HG02763 (cell line): ENCODE results near the gene GUK1.

Experiments
- ATAC-seq: cut with Tn5 transposase; IDR thresholded peaks from one replicate; pipeline ENCODE4 v1.9.1; 2021; ENCODE audit warnings: mild to moderate bottlenecking, moderate library complexity; ENCODE audit not compliant: unreplicated experiment

GUK1 gene

GRCh38 chr1:228139931-228140723, at the start of gene GUK1:
Gene GUK1 (plus strand): TSS chr1:228140279. CDS start chr1:228140303, 24 bp downstream.
- ATAC-seq: peak; percentile 90

GRCh38 chr1:228090613-228091081, 49.4 kb upstream of the GUK1 start:
- ATAC-seq: no peak

- no peak for ATAC-seq
These were observed 49.0 kb upstream of the GUK1 start for GRCh38 chr1:228091084-228091483.

- ATAC-seq: no peak
These were observed 47.6 kb upstream of the GUK1 start for GRCh38 chr1:228092342-228093049.

GRCh38 chr1:228093050-228093906, 46.8 kb upstream of the GUK1 start:
- no peak for ATAC-seq

- ATAC-seq: no peak
These were observed 45.6 kb upstream of the GUK1 start for GRCh38 chr1:228094432-228095016.

- no peak for ATAC-seq
These were observed 44.9 kb upstream of the GUK1 start for GRCh38 chr1:228095161-228095560.

- no peak for ATAC-seq
These were observed 44.1 kb upstream of the GUK1 start for GRCh38 chr1:228095938-228096337.

GRCh38 chr1:228096416-228097332, 43.4 kb upstream of the GUK1 start:
- no peak for ATAC-seq

- ATAC-seq: no peak
These were observed 42.6 kb upstream of the GUK1 start for GRCh38 chr1:228097333-228098081.

GRCh38 chr1:228098323-228098931, 41.7 kb upstream of the GUK1 start:
- ATAC-seq: no peak

GRCh38 chr1:228099331-228099732, 40.7 kb upstream of the GUK1 start:
- no peak for ATAC-seq

GRCh38 chr1:228100822-228101613, 39.1 kb upstream of the GUK1 start:
- no peak for ATAC-seq

GRCh38 chr1:228101614-228101993, 38.5 kb upstream of the GUK1 start:
- ATAC-seq: no peak

- peak; percentile 16 for ATAC-seq
These were observed 37.9 kb upstream of the GUK1 start for GRCh38 chr1:228101994-228102790.

GRCh38 chr1:228102791-228103620, 37.1 kb upstream of the GUK1 start, which contains the start of gene C1orf35:
Gene C1orf35 (minus strand): TSS chr1:228103325. CDS start chr1:228103227, 98 bp downstream.
- ATAC-seq: peak; percentile 78
